Spleen (tissue), 7 donors: Measurements from ENCODE around the gene UQCRC1.

Experiments used
- POLR2A ChIP-seq, 3 donors: fragments of 450-650 bp; IDR thresholded peaks; one replicate each; pipeline ENCODE4 v1.5.1; 2017; ENCODE audit warnings: antibody characterized with exemption in 3 of 3, mild to moderate bottlenecking in 1 of 3
- POLR2AphosphoS5 ChIP-seq, 3 donors: sonication (generic); formaldehyde crosslinking; IDR thresholded peaks; one replicate each; pipeline ENCODE4 v1.5.1; 2017; ENCODE audit warnings: antibody characterized with exemption in 3 of 3
- TF ChIP-seq, protein P1 (sequence below), 11 experiments: fragments of 200-600 bp in 7 of 11; fragments of 450-650 bp in 4 of 11; sonication (generic) in 4 of 11; IDR thresholded peaks in 8 of 11; conservative IDR thresholded peaks in 3 of 11; 1 replicate in 7 of 11; 2 replicates in 4 of 11; pipeline versions ENCODE4 v1.4.0 to v1.8.0; 2016 to 2021; ENCODE audit warnings: antibody characterized with exemption in 11 of 11, inconsistent platforms in 4 of 11, mild to moderate bottlenecking in 1 of 11
- donor health status: DM: no; HTN: no; CAD: no; lungs with moderate emphysema.
- donor health status: DM: no; HTN: no; CAD: no.
- donor health status: DM: no; HTN: no; CAD: no.

GRCh38 chr3:48641396-48641795 lies 31.9 kb upstream of the UQCRC1 start:
- TF ChIP-seq POLR2A (IDR thresholded peaks at IDR 0.05) = no peak
- TF ChIP-seq, protein P1, sequence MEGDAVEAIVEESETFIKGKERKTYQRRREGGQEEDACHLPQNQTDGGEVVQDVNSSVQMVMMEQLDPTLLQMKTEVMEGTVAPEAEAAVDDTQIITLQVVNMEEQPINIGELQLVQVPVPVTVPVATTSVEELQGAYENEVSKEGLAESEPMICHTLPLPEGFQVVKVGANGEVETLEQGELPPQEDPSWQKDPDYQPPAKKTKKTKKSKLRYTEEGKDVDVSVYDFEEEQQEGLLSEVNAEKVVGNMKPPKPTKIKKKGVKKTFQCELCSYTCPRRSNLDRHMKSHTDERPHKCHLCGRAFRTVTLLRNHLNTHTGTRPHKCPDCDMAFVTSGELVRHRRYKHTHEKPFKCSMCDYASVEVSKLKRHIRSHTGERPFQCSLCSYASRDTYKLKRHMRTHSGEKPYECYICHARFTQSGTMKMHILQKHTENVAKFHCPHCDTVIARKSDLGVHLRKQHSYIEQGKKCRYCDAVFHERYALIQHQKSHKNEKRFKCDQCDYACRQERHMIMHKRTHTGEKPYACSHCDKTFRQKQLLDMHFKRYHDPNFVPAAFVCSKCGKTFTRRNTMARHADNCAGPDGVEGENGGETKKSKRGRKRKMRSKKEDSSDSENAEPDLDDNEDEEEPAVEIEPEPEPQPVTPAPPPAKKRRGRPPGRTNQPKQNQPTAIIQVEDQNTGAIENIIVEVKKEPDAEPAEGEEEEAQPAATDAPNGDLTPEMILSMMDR (IDR thresholded peaks at IDR 0.05 in 8 of 11, conservative IDR thresholded peaks at IDR 0.05 in 3 of 11) = no peak
- TF ChIP-seq POLR2AphosphoS5 (IDR thresholded peaks at IDR 0.05) = no peak
